HG03378 (cell line): Measurements from ENCODE around the gene C5orf24.
A peak's percentile ranks its signal among the peaks of the same experiment; 100 is the strongest.

Experiments used
- ATAC-seq: cut with Tn5 transposase; IDR thresholded peaks from one replicate; pipeline ENCODE4 v1.9.1; 2021; ENCODE audit warnings: mild to moderate bottlenecking, moderate library complexity; ENCODE audit not compliant: unreplicated experiment

The C5orf24 gene

GRCh38 chr5:134905246-134905996 is 59.7 kb downstream of the C5orf24 start:
- ATAC-seq, result peak; percentile 22

- ATAC-seq, result no peak
These were observed 61.0 kb downstream of the C5orf24 start for GRCh38 chr5:134906811-134907210.
